ENCODE data around the gene TTC31.

The TTC31 gene

DNA sequence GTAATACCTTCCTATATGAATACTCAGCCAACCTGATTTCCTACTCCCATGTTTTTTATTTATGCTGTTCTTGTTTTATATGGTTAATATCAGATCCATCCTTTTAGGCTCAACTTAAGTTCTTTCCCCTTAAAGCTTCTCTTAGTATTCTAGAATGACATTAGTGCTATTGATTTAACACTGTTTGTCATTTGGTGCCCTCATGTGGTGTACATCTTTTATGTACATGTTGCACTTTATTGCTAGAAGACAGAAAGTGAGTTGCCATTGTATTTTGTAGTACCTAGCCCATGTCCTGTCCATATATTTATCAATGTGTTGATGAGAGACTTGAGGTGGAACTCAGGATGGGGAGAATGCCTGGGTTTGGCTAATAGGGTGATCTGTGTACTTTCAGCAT is 49.3 kb downstream of the TTC31 start:
- no peak for DNase-seq (ENCODE audit: low spot score)
- H3K9me3 ChIP-seq (ENCODE audit: severe bottlenecking): no peaks in the 10 kb centered on the region
- H3K36me3 ChIP-seq (ENCODE audit: low read depth): peaks cover 26% of the 10 kb centered on the region
- no peaks in the 10 kb centered on the region for H3K27me3 ChIP-seq (ENCODE audit: insufficient read depth, poor library complexity, severe bottlenecking)
- H3K4me3 ChIP-seq (ENCODE audit: severe bottlenecking): no peak overlapping the region
- H3K27ac ChIP-seq (ENCODE audit: poor library complexity, severe bottlenecking): no peak overlapping the region
- no peak for ATAC-seq (ENCODE audit: low read depth)
- peaks cover 5% of the 10 kb centered on the region for H3K4me1 ChIP-seq (ENCODE audit: insufficient read depth, poor library complexity, severe bottlenecking)
- peak; percentile 57 for TF ChIP-seq CTCF (IDR thresholded peaks at IDR 0.05; ENCODE audit: poor library complexity, severe bottlenecking)

DNA sequence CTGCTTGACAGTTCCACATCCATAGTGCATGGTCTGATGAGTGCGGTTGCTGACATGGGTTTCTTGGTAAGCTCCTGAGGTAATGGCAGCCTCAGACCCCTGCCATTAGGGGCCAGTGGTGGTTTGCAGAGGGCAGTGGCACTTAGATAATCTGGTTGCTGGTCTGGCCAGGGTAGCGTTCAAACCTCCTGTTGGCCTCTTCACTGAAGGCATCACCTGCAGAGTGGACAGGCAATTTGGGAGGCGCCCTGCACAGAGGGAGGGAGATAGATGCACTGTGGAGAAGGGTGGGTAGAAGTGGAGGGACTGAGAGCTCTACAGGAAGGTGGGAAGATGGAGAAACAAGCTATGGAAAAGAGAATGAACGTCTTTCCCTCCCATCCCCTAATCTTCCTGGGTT is 50.6 kb downstream of the TTC31 start:
- H3K27ac ChIP-seq (ENCODE audit: poor library complexity, severe bottlenecking): no peak overlapping the region
- H3K9me3 ChIP-seq (ENCODE audit: severe bottlenecking): no peaks in the 10 kb centered on the region
- TF ChIP-seq CTCF (IDR thresholded peaks at IDR 0.05; ENCODE audit: poor library complexity, severe bottlenecking): no peak
- DNase-seq (ENCODE audit: low spot score) (no peak), ATAC-seq (ENCODE audit: low read depth) (no peak)
- H3K36me3 ChIP-seq (ENCODE audit: low read depth): peaks cover 13% of the 10 kb centered on the region
- no peaks in the 10 kb centered on the region for H3K27me3 ChIP-seq (ENCODE audit: insufficient read depth, poor library complexity, severe bottlenecking)
- no peak overlapping the region for H3K4me3 ChIP-seq (ENCODE audit: severe bottlenecking)
- peaks cover 7% of the 10 kb centered on the region for H3K4me1 ChIP-seq (ENCODE audit: insufficient read depth, poor library complexity, severe bottlenecking)

DNA sequence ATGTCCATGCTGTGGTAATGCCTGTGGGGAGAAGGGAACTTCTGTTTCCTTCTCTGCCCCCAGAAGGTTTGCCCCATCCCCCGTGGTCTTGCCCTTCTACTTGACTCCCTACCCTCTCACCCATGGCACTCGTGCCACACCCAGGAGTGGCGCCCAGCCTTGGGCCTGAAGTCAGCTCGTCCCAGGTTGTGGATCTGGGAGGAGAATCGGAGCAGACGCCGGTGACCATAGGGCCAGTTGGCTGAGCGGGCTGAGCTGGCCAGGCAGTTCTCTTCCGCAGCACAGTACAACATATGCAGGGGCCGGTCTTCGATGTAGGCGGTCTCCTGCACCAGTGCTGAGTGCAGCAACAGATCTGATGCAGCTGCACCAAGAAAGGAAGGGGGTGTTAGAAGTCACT is 51.5 kb downstream of the TTC31 start:
- H3K36me3 ChIP-seq (ENCODE audit: low read depth): peaks cover 11% of the 10 kb centered on the region; the same call in 1 of the 2 replicates
- no peaks in the 10 kb centered on the region for H3K27me3 ChIP-seq (ENCODE audit: insufficient read depth, poor library complexity, severe bottlenecking)
- no peak for ATAC-seq (ENCODE audit: low read depth)
- H3K4me1 ChIP-seq (ENCODE audit: insufficient read depth, poor library complexity, severe bottlenecking): peaks cover 7% of the 10 kb centered on the region
- TF ChIP-seq CTCF (IDR thresholded peaks at IDR 0.05; ENCODE audit: poor library complexity, severe bottlenecking): no peak
- H3K4me3 ChIP-seq (ENCODE audit: severe bottlenecking): no peak overlapping the region
- no peaks in the 10 kb centered on the region for H3K9me3 ChIP-seq (ENCODE audit: severe bottlenecking)
- DNase-seq (ENCODE audit: low spot score): no peak
- H3K27ac ChIP-seq (ENCODE audit: poor library complexity, severe bottlenecking): no peak overlapping the region

DNA sequence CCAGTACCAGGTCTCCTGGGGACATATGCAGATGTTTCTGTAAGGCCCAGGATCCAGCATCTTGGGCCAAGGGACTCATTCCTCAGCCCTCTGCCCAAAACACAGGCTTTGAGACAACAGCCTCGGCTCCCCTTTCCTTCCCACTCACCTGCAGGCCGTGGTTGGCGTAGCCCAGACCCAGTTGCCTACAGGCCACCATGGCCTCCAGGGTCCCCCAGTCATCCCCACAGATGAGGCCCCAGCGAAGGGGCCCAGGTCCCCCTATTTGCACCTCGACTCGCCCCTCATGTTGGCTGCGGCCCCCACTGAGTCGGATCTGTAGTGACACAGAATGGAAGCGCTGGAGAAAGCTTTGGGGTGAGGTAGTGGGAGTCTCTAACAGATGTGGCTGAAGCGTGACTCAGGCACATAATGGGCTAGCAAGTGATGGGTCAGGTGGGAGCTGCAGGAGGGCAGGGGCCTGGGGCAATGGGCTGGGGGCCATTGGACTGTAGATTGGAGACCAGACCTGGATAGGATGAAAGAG is 52.6 kb downstream of the TTC31 start:
- H3K9me3 ChIP-seq (ENCODE audit: severe bottlenecking): no peaks in the 10 kb centered on the region
- H3K4me3 ChIP-seq (ENCODE audit: severe bottlenecking): no peak overlapping the region
- no peak overlapping the region for H3K27ac ChIP-seq (ENCODE audit: poor library complexity, severe bottlenecking)
- DNase-seq (ENCODE audit: low spot score): no peak
- ATAC-seq (ENCODE audit: low read depth): no peak
- peaks cover 7% of the 10 kb centered on the region for H3K4me1 ChIP-seq (ENCODE audit: insufficient read depth, poor library complexity, severe bottlenecking)
- TF ChIP-seq CTCF (IDR thresholded peaks at IDR 0.05; ENCODE audit: poor library complexity, severe bottlenecking): no peak
- peaks cover 11% of the 10 kb centered on the region; the same call in 1 of the 2 replicates for H3K36me3 ChIP-seq (ENCODE audit: low read depth)
- no peaks in the 10 kb centered on the region for H3K27me3 ChIP-seq (ENCODE audit: insufficient read depth, poor library complexity, severe bottlenecking)

GRCh38 chr2:74536166-74536950 is 53.5 kb downstream of the TTC31 start:
- Histone ChIP-seq H3K27me3 (ENCODE audit: insufficient read depth, poor library complexity, severe bottlenecking) (no peaks in the 10 kb centered on the region), H3K36me3 (ENCODE audit: low read depth) (peaks cover 11% of the 10 kb centered on the region; the same call in 1 of the 2 replicates), H3K4me3 (ENCODE audit: severe bottlenecking) (no peak overlapping the region), H3K4me1 (ENCODE audit: insufficient read depth, poor library complexity, severe bottlenecking) (peaks cover 7% of the 10 kb centered on the region), H3K27ac (ENCODE audit: poor library complexity, severe bottlenecking) (no peak overlapping the region), H3K9me3 (ENCODE audit: severe bottlenecking) (no peaks in the 10 kb centered on the region)
- DNase-seq (ENCODE audit: low spot score): no peak
- ATAC-seq (ENCODE audit: low read depth): no peak
- TF ChIP-seq CTCF (IDR thresholded peaks at IDR 0.05; ENCODE audit: poor library complexity, severe bottlenecking): no peak
